Measurements from ENCODE around the gene CCDC149.

Gene CCDC149

DNA sequence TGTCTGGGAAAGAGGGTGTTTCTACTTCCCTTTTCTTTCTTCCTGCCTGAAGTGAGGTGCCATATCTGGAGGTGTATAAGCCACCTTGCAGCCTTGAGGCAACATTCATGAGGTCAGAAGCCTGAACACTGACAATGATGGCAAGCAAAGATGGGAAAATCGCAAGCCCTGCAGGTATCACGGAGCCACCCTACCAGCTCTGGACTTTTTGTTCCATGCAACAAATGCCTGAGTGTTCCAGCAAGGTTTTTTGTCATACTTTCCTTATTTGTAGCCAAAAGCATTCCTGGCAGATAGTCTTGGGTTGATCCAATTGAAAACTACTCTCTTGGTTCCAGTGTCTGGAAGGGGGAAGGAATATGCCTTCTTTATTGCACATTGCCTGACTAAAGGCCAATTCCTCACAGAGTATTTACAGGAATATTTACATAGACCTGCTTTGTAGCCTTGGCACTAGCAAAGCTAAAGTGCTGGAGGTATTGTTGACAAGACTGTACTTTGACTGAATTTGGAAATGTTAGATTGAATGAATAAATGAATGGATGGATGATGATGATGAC, 131.8 kb downstream of the CCDC149 start:
- Mint-ChIP-seq H3K36me3 (no peaks in the 10 kb centered on the region), H3K27me3 (peaks cover 4% of the 10 kb centered on the region), H3K27ac (no peak overlapping the region), H3K4me1 (ENCODE audit: low read depth) (no peaks in the 10 kb centered on the region), H3K9me3 (ENCODE audit: low read depth) (no peaks in the 10 kb centered on the region), H3K4me3 (no peak overlapping the region)

GRCh38 chr4:24778464-24779225, 134.2 kb downstream of the CCDC149 start:
- Mint-ChIP-seq H3K9me3 (ENCODE audit: low read depth) (no peaks in the 10 kb centered on the region), H3K4me1 (ENCODE audit: low read depth) (no peaks in the 10 kb centered on the region), H3K36me3 (no peaks in the 10 kb centered on the region), H3K4me3 (no peak overlapping the region), H3K27ac (no peak overlapping the region), H3K27me3 (peaks cover 5% of the 10 kb centered on the region)

DNA sequence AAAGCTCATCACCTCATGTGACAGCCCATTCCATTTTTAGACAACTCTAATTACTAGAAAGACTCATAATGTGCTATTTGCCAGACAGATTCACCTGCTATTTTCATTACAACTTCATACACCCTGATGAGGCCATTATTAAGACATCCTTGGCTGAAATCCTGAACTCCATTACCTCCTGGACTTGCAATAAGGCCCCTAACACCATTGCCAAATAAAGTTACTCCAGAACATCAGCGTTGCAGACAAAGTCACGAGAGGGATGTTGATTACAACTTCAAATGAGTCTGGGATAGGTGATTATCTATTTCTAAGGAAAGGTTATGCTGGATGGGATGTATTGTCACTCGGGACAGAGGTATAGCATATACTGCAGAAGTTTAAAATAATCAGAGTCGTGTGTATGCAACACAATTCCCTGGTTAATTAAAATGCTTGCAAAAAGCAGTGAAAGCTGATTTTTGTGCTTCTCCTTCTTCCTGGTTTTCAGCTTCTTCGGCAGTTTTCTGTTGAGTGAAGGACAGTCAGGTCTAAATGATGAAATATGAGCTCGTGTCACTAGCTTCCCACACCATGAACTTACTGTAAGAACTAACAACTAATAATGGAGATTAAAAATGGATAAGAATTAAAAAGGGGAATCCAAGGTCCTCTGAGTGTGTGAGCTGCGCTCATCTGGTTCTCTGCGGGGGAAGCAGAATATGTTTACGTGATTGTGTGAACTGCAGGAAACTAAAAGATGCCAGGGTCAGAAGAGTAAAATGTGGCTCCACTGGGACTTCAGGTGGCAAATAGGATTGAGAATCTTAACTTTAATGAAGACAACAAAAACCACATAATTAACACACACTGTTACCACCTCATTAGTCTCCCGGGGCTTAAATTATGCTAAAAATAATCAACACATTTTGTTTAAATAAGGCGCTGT, 135.0 kb downstream of the CCDC149 start:
- Mint-ChIP-seq H3K4me1 (ENCODE audit: low read depth) (no peaks in the 10 kb centered on the region), H3K9me3 (ENCODE audit: low read depth) (no peaks in the 10 kb centered on the region), H3K27ac (no peak overlapping the region), H3K36me3 (no peaks in the 10 kb centered on the region), H3K27me3 (peaks cover 4% of the 10 kb centered on the region), H3K4me3 (no peak overlapping the region)

GRCh38 chr4:24775750-24776149, 137.1 kb downstream of the CCDC149 start:
- Mint-ChIP-seq H3K36me3 (no peaks in the 10 kb centered on the region), H3K4me1 (ENCODE audit: low read depth) (no peaks in the 10 kb centered on the region), H3K27ac (no peak overlapping the region), H3K4me3 (no peak overlapping the region), H3K9me3 (ENCODE audit: low read depth) (no peaks in the 10 kb centered on the region), H3K27me3 (peaks cover 6% of the 10 kb centered on the region)

DNA sequence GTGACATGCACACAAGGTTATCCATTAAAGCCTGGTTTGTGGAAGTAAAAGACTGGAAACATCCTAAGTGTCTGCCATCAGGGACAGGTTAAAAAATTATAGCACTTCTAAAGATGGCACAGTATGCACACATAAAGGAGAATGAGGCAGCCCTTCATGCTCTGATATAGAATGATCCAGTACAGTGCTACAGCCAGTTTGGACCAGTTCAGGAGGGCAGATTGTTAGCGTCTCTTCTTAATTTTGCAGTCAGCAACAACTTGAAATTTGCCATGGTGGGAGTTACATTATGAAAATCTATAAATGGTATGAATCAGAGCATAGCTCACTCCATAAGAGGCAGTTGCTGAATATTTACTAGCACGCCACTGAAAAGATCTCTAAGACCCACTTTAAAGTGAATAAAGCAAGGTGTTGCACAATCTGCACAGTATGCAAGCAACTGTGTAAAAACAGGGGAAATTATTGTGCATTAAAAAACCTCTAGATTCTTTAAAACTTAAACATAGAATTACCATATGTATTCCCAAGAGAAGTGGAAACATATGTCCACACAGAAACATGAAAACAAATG, 137.7 kb downstream of the CCDC149 start:
- peaks cover 4% of the 10 kb centered on the region for H3K27me3 Mint-ChIP-seq
- H3K36me3 Mint-ChIP-seq, result no peaks in the 10 kb centered on the region
- no peaks in the 10 kb centered on the region for H3K4me1 Mint-ChIP-seq (ENCODE audit: low read depth)
- H3K9me3 Mint-ChIP-seq (ENCODE audit: low read depth), result no peaks in the 10 kb centered on the region
- H3K4me3 Mint-ChIP-seq, result no peak overlapping the region
- H3K27ac Mint-ChIP-seq, result no peak overlapping the region

GRCh38 chr4:24774452-24774851, 138.4 kb downstream of the CCDC149 start:
- Mint-ChIP-seq H3K9me3 (ENCODE audit: low read depth) (no peaks in the 10 kb centered on the region), H3K27ac (no peak overlapping the region), H3K36me3 (no peaks in the 10 kb centered on the region), H3K27me3 (peaks cover 4% of the 10 kb centered on the region), H3K4me3 (no peak overlapping the region), H3K4me1 (ENCODE audit: low read depth) (no peaks in the 10 kb centered on the region)

- H3K27me3 Mint-ChIP-seq, result peaks cover 4% of the 10 kb centered on the region
- H3K4me3 Mint-ChIP-seq, result no peak overlapping the region
- H3K4me1 Mint-ChIP-seq (ENCODE audit: low read depth), result no peaks in the 10 kb centered on the region
- H3K36me3 Mint-ChIP-seq, result no peaks in the 10 kb centered on the region
- H3K27ac Mint-ChIP-seq, result no peak overlapping the region
- no peaks in the 10 kb centered on the region for H3K9me3 Mint-ChIP-seq (ENCODE audit: low read depth)
Observed at GRCh38 chr4:24772952-24773351, 139.9 kb downstream of the CCDC149 start.

DNA sequence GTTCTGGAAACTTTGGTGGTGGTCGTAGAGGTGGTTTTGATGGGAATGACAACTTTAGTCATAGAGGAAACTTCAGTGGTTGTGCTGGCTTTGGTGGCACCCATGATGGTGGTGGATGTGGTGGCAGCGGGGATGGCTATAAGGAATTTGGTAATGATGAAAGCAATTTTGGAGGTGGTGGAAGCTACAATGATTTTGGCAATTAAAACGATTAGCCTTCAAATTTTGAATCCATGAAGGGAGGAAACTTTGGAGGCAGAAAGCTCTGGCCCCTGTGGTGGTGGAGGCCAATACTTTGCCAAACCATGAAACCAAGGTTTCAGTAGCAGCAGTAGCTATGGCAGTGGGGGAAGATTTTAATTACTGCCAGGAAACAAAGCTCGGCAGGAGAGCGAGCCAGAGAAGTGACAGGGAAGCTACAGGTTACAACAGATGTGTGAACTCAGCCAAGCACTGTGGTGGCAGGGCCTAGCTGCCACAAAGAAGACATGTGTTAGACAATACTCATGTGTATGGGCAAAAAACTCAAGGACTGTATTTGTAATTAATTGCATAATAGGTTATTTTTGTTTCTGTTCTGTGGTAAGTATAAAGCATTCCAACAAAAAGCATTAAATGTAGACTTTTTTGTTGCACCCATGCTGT, 140.7 kb downstream of the CCDC149 start:
- Mint-ChIP-seq H3K27ac (no peak overlapping the region), H3K36me3 (no peaks in the 10 kb centered on the region), H3K27me3 (peaks cover 4% of the 10 kb centered on the region), H3K4me3 (no peak overlapping the region), H3K4me1 (ENCODE audit: low read depth) (no peaks in the 10 kb centered on the region), H3K9me3 (ENCODE audit: low read depth) (no peaks in the 10 kb centered on the region)

- Mint-ChIP-seq H3K9me3 (ENCODE audit: low read depth) (no peaks in the 10 kb centered on the region), H3K27ac (no peak overlapping the region), H3K4me1 (ENCODE audit: low read depth) (no peaks in the 10 kb centered on the region), H3K4me3 (no peak overlapping the region), H3K27me3 (peaks cover 4% of the 10 kb centered on the region), H3K36me3 (no peaks in the 10 kb centered on the region)
Observed at GRCh38 chr4:24771241-24771640, 141.6 kb downstream of the CCDC149 start.

GRCh38 chr4:24770667-24771066, 142.2 kb downstream of the CCDC149 start:
- H3K27ac Mint-ChIP-seq, result no peak overlapping the region
- H3K4me3 Mint-ChIP-seq, result no peak overlapping the region
- H3K4me1 Mint-ChIP-seq (ENCODE audit: low read depth), result no peaks in the 10 kb centered on the region
- peaks cover 4% of the 10 kb centered on the region for H3K27me3 Mint-ChIP-seq
- no peaks in the 10 kb centered on the region for H3K9me3 Mint-ChIP-seq (ENCODE audit: low read depth)
- no peaks in the 10 kb centered on the region for H3K36me3 Mint-ChIP-seq

DNA sequence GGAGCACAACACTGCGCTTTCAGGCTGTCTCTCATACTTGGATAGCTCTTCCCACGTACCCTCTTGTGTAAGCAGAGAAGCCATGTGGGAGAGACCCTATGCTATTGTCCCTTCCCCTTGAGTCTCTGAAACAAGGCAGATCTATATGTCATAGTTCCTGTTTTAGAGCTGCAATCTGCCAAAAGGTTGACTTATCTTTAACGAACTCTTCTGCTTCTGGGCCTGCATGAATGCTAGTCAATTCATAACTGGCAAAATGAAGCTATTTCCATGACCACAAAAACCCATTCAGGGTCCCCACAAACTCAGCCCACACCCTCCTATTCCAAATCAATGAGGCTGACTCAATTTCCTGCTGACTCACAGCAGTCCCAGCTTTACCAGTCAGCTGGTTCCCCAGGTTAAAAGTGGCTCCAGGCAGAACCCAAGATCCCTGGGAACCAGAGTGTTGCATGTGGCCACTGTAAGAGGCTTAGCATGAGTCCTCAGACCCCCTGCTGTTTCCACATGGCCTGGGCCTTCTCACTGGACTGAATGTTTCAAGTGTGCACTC, 142.7 kb downstream of the CCDC149 start:
- Mint-ChIP-seq H3K4me1 (ENCODE audit: low read depth) (no peaks in the 10 kb centered on the region), H3K27ac (no peak overlapping the region), H3K27me3 (peaks cover 2% of the 10 kb centered on the region), H3K36me3 (no peaks in the 10 kb centered on the region), H3K4me3 (no peak overlapping the region), H3K9me3 (ENCODE audit: low read depth) (no peaks in the 10 kb centered on the region)

DNA sequence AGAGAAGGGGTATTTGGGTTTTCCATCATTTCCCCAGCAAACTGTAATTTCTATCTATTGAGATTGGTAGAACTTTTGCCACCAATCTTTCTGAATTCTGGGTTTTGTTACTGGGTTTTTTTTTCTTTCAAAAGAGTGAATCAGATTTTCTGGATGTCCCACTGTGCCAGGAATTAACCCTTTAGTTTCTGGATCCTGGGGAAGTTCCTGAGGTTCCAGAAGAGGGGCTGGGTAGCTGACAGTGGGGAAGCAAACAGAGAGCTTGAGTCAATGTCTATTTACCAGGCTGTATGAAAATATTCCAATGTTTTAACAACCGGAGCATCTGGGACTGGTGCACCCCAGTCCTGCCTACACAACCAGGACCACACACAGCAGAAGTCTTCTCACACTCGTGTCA, 143.3 kb downstream of the CCDC149 start:
- Mint-ChIP-seq H3K27me3 (peaks cover 2% of the 10 kb centered on the region), H3K27ac (no peak overlapping the region), H3K4me3 (no peak overlapping the region), H3K9me3 (ENCODE audit: low read depth) (no peaks in the 10 kb centered on the region), H3K4me1 (ENCODE audit: low read depth) (no peaks in the 10 kb centered on the region), H3K36me3 (no peaks in the 10 kb centered on the region)

DNA sequence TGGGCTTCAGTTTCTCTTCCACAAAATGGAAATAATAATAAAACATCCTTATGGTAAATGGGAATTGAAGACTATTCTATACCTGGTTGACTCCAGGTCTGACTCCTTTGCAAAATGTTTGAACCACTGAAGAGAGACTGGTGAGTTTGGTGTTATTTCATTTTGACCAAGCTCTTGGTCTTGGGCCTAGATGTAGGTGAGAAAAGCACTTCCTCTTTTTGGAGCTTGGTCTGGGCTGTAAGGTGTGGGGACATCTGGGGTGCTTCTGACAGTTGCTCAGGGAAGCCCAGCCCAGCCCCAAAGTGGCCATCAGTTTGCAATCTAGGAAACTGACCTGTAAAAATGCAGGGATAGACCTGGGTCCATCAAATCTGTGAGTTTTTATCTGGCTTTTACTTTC, 144.2 kb downstream of the CCDC149 start:
- no peaks in the 10 kb centered on the region for H3K9me3 Mint-ChIP-seq (ENCODE audit: low read depth)
- H3K4me1 Mint-ChIP-seq (ENCODE audit: low read depth), result no peaks in the 10 kb centered on the region
- H3K4me3 Mint-ChIP-seq, result no peak overlapping the region
- no peak overlapping the region for H3K27ac Mint-ChIP-seq
- H3K36me3 Mint-ChIP-seq, result no peaks in the 10 kb centered on the region
- H3K27me3 Mint-ChIP-seq, result peaks cover 2% of the 10 kb centered on the region

- Mint-ChIP-seq H3K36me3 (no peaks in the 10 kb centered on the region), H3K27me3 (peaks cover 2% of the 10 kb centered on the region), H3K4me1 (ENCODE audit: low read depth) (no peaks in the 10 kb centered on the region), H3K27ac (no peak overlapping the region), H3K4me3 (no peak overlapping the region), H3K9me3 (ENCODE audit: low read depth) (no peaks in the 10 kb centered on the region)
Observed at GRCh38 chr4:24768006-24768405, 144.8 kb downstream of the CCDC149 start.
